ENCODE data around the gene NMUR2.

Gene NMUR2

DNA sequence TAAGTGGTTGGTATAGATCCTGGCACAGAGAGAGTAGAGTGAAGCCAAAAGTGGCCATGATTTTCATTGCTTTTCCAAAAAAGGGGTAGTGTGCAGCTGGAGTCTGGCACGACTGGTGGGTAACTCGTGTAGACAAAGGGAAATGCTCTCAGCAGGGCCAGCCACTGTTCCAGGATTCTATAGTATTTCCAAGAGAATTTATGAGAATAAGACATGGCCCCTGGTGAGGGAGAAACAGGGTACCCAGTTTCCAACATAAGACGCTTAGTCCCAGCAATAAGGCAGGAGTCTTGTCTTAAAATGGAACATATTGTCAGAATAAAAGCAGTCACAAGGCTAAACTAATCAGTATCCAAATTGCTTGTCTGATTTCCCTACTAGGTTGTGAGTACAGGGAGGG is 52.1 kb downstream of the NMUR2 start:
- no peaks in the 10 kb centered on the region for H3K9me2 ChIP-seq (replicated peaks; ENCODE audit: low read depth, low read length)
- H3K9ac ChIP-seq (ENCODE audit: low read depth, low read length, poor library complexity, severe bottlenecking), result no peak overlapping the region
- no peak overlapping the region for H3K4me2 ChIP-seq (ENCODE audit: low read depth, low read length, poor library complexity, severe bottlenecking)
- no peaks in the 10 kb centered on the region for H3K9me3 ChIP-seq (ENCODE audit: insufficient read depth, low read depth, low read length)
- no peaks in the 10 kb centered on the region for H3K36me3 ChIP-seq (ENCODE audit: insufficient read depth, low read length)
- no peak for TF ChIP-seq EZH2phosphoT487 (IDR thresholded peaks at IDR 0.05; ENCODE audit: borderline replicate concordance)
- TF ChIP-seq CTCF (conservative IDR thresholded peaks at IDR 0.05; ENCODE audit: low read length), result no peak
- H3F3A ChIP-seq (ENCODE audit: low read depth), result no peaks in the 10 kb centered on the region
- no peak overlapping the region for H3K4me3 ChIP-seq (ENCODE audit: low read length, poor library complexity, severe bottlenecking)
- H4K20me1 ChIP-seq (ENCODE audit: insufficient read depth, low read length, poor library complexity, severe bottlenecking), result no peaks in the 10 kb centered on the region
- H3K79me2 ChIP-seq (ENCODE audit: insufficient read depth, low read length), result no peaks in the 10 kb centered on the region
- no peak overlapping the region for H2AFZ ChIP-seq (ENCODE audit: low read length)
- no peaks in the 10 kb centered on the region for H3K4me1 ChIP-seq (ENCODE audit: insufficient read depth, low read length, poor library complexity, severe bottlenecking)
- no peaks in the 10 kb centered on the region for H3K27me3 ChIP-seq (ENCODE audit: insufficient read depth, low read length, poor library complexity, severe bottlenecking)

GRCh38 chr5:152349683-152350526 is 55.2 kb downstream of the NMUR2 start:
- Histone ChIP-seq H3K9ac (ENCODE audit: low read depth, low read length, poor library complexity, severe bottlenecking) (no peak overlapping the region), H3K4me1 (ENCODE audit: insufficient read depth, low read length, poor library complexity, severe bottlenecking) (no peaks in the 10 kb centered on the region), H3K36me3 (ENCODE audit: insufficient read depth, low read length) (no peaks in the 10 kb centered on the region)

More at GRCh38 chr5:152349683-152350526, 55.2 kb downstream of the NMUR2 start:
- Histone ChIP-seq H3K4me3 (ENCODE audit: low read length, poor library complexity, severe bottlenecking) (no peak overlapping the region), H3K4me2 (ENCODE audit: low read depth, low read length, poor library complexity, severe bottlenecking) (no peak overlapping the region), H3K27me3 (ENCODE audit: insufficient read depth, low read length, poor library complexity, severe bottlenecking) (no peaks in the 10 kb centered on the region), H3K9me3 (ENCODE audit: insufficient read depth, low read depth, low read length) (no peaks in the 10 kb centered on the region), H3K9me2 (replicated peaks; ENCODE audit: low read depth, low read length) (no peaks in the 10 kb centered on the region), H3F3A (ENCODE audit: low read depth) (no peaks in the 10 kb centered on the region), H3K79me2 (ENCODE audit: insufficient read depth, low read length) (no peaks in the 10 kb centered on the region), H2AFZ (ENCODE audit: low read length) (no peak overlapping the region), H4K20me1 (ENCODE audit: insufficient read depth, low read length, poor library complexity, severe bottlenecking) (no peaks in the 10 kb centered on the region)
- TF ChIP-seq EZH2phosphoT487 (IDR thresholded peaks at IDR 0.05; ENCODE audit: borderline replicate concordance) (no peak), CTCF (conservative IDR thresholded peaks at IDR 0.05; ENCODE audit: low read length) (peak; percentile 66)

Data from Loucy (cell line).